ENCODE data around the gene DEK. TPM values are rescaled to one million over a fixed set of nuclear protein-coding genes. Genes with fewer than 3 reads are reported as not detected.

DEK gene
- total RNA-seq, 1 experiment from 2014 or later, result 108 TPM

- RAD21 ChIA-PET (ENCODE audit: low non-redundant PET in 1 of 2, low total read pairs in 2 of 2, uncharacterized antibody in 2 of 2, unreplicated experiment in 2 of 2), result no interaction called here
- POLR2A ChIA-PET, result no interaction called here
These were observed 44.7 kb downstream of the DEK start for GRCh38 chr6:18219591-18219990.

More at GRCh38 chr6:18219591-18219990, 44.7 kb downstream of the DEK start:
- Histone ChIP-seq H3K27ac (ENCODE audit: low read depth, low read length) (no peak overlapping the region), H3K9ac (ENCODE audit: low read length) (no peak overlapping the region), H3K9me3 (ENCODE audit: control insufficient read depth in 1 of 2, insufficient read depth in 1 of 2, low read depth in 1 of 2, low read length in 2 of 2) (no peaks in the 10 kb centered on the region), H3K4me2 (ENCODE audit: low read length) (no peak overlapping the region), H3K4me1 (ENCODE audit: control insufficient read depth in 1 of 2, insufficient read depth in 2 of 2, low read length in 2 of 2) (peaks cover 0 to 2% of the 10 kb centered on the region in 2 experiments; a peak in 1 of 4 replicates), H3K27me3 (ENCODE audit: insufficient read depth, low read length) (no peaks in the 10 kb centered on the region), H3K36me3 (ENCODE audit: control insufficient read depth in 1 of 2, insufficient read depth in 2 of 2, low read length in 2 of 2) (peaks cover 12% of the 10 kb centered on the region in 2 experiments; a peak in 3 of 4 replicates), H4K20me1 (ENCODE audit: insufficient read depth) (no peaks in the 10 kb centered on the region), H2AFZ (ENCODE audit: low read depth, low read length, poor library complexity, severe bottlenecking) (no peak overlapping the region), H3K4me3 (replicated peaks in 1 of 2; ENCODE audit: low read depth in 1 of 2, low read length in 2 of 2) (no peak overlapping the region), H3K9me2 (ENCODE audit: insufficient read depth) (no peaks in the 10 kb centered on the region), H3K79me2 (ENCODE audit: insufficient read depth, low read length) (0 out of 2 replicates have a peak, but pooled peaks cover 2% of the 10 kb centered on the region)
- DNase-seq (ENCODE audit: low read depth, low spot score) (no peak), ATAC-seq (no peak)
- intact Hi-C loops (cut with micrococcal nuclease), result no loop called here
- TF ChIP-seq ATF3 (IDR thresholded peaks at IDR 0.05), result no peak
- TF ChIP-seq CEBPB (IDR thresholded peaks at IDR 0.05; ENCODE audit: low read depth), result no peak
- no peak for TF ChIP-seq CTCF (IDR thresholded peaks at IDR 0.05 in 2 of 3, conservative IDR thresholded peaks at IDR 0.05 in 1 of 3; ENCODE audit: borderline replicate concordance in 1 of 3, insufficient read depth in 1 of 3, low read depth in 2 of 3, low read length in 2 of 3)
- no peak for TF ChIP-seq JUND (IDR thresholded peaks at IDR 0.05)
- no peak for TF ChIP-seq EZH2 (IDR thresholded peaks at IDR 0.05)
- no peak for TF ChIP-seq TCF7L2 (IDR thresholded peaks at IDR 0.05; ENCODE audit: borderline replicate concordance, extremely low read depth, insufficient read depth, insufficient read length)
- TF ChIP-seq RAD21 (IDR thresholded peaks at IDR 0.05; ENCODE audit: low read depth), result no peak
- TF ChIP-seq SP1 (IDR thresholded peaks at IDR 0.05; ENCODE audit: low read depth), result no peak
- no peak for TF ChIP-seq FOSL1 (IDR thresholded peaks at IDR 0.05; ENCODE audit: low read depth)
- TF ChIP-seq EGR1 (IDR thresholded peaks at IDR 0.05; ENCODE audit: low read depth), result no peak
- TF ChIP-seq REST (IDR thresholded peaks at IDR 0.05; ENCODE audit: low read depth), result no peak
- no peak for TF ChIP-seq SRF (IDR thresholded peaks at IDR 0.05; ENCODE audit: low read depth)
- no peak for TF ChIP-seq EZH2phosphoT487 (IDR thresholded peaks at IDR 0.05; ENCODE audit: borderline replicate concordance)
- no peak for TF ChIP-seq ZNF274 (IDR thresholded peaks at IDR 0.05; ENCODE audit: low read depth, low read length)
- no TSS peak for BruUV-seq (replicated peaks)
- CTCF ChIA-PET, result no interaction called here

Data from HCT116 (cell line).